Measurements from ENCODE around the gene HOXB9.
A peak's percentile ranks its signal among the peaks of the same experiment; 100 is the strongest.

HOXB9 gene

GRCh38 chr17:48626245-48627117 lies at the start of gene HOXB9:
Gene HOXB9 (minus strand): TSS chr17:48626358. CDS start chr17:48626269, 89 bp downstream.
- no peak for DNase-seq (ENCODE audit: low read depth, low spot score)

- DNase-seq (ENCODE audit: low read depth, low spot score), result no peak
These were observed 46.2 kb upstream of the HOXB9 start for GRCh38 chr17:48672340-48672739.

GRCh38 chr17:48671697-48672171 lies 45.6 kb upstream of the HOXB9 start:
- DNase-seq (ENCODE audit: low read depth, low spot score), result peak; percentile 85

GRCh38 chr17:48663134-48663924 lies 37.2 kb upstream of the HOXB9 start:
- no peak for DNase-seq (ENCODE audit: low read depth, low spot score)

GRCh38 chr17:48655913-48656312 lies 29.8 kb upstream of the HOXB9 start:
- DNase-seq (ENCODE audit: low read depth, low spot score), result no peak

GRCh38 chr17:48649741-48650140 lies 23.6 kb upstream of the HOXB9 start:
- DNase-seq (ENCODE audit: low read depth, low spot score), result no peak

GRCh38 chr17:48647963-48648245 lies 21.7 kb upstream of the HOXB9 start:
- no peak for DNase-seq (ENCODE audit: low read depth, low spot score)

GRCh38 chr17:48647103-48647962 lies 21.2 kb upstream of the HOXB9 start:
- no peak for DNase-seq (ENCODE audit: low read depth, low spot score)

- DNase-seq (ENCODE audit: low read depth, low spot score), result no peak
These were observed 20.3 kb upstream of the HOXB9 start for GRCh38 chr17:48646183-48647102.

- no peak for DNase-seq (ENCODE audit: low read depth, low spot score)
These were observed 19.6 kb upstream of the HOXB9 start for GRCh38 chr17:48645639-48646182.

GRCh38 chr17:48644910-48645557 lies 18.9 kb upstream of the HOXB9 start:
- DNase-seq (ENCODE audit: low read depth, low spot score), result no peak

GRCh38 chr17:48644159-48644558 lies 18.0 kb upstream of the HOXB9 start:
- no peak for DNase-seq (ENCODE audit: low read depth, low spot score)

GRCh38 chr17:48643697-48644012 lies 17.5 kb upstream of the HOXB9 start:
- DNase-seq (ENCODE audit: low read depth, low spot score), result no peak

GRCh38 chr17:48642843-48643696 lies 16.9 kb upstream of the HOXB9 start:
- no peak for DNase-seq (ENCODE audit: low read depth, low spot score)

GRCh38 chr17:48642059-48642842 lies 16.1 kb upstream of the HOXB9 start:
- no peak for DNase-seq (ENCODE audit: low read depth, low spot score)

GRCh38 chr17:48641541-48642058 lies 15.4 kb upstream of the HOXB9 start:
- DNase-seq (ENCODE audit: low read depth, low spot score), result no peak

- no peak for DNase-seq (ENCODE audit: low read depth, low spot score)
These were observed 14.7 kb upstream of the HOXB9 start for GRCh38 chr17:48640858-48641180.

Data from astrocyte of the hippocampus (primary cell).